Measurements from ENCODE around the gene OR13C5.
"Not testable (repeated sequence)": the region's sequence is repeated elsewhere in the genome, so short reads cannot be mapped to it uniquely, and the experiment has no call there.

Gene OR13C5

GRCh38 chr9:104606152-104606551 is 6.9 kb upstream of the OR13C5 start:
- TF ChIP-seq CTCF (IDR thresholded peaks at IDR 0.05; ENCODE audit: extremely low read depth, missing control alignments): no peak
- DNase-seq (ENCODE audit: low spot score): no peak

- DNase-seq (ENCODE audit: low spot score): not testable (repeated sequence)
Measured at GRCh38 chr9:104605527-104605926, 6.3 kb upstream of the OR13C5 start, which contains the start of gene OR13C2. OR13C2 (minus strand) TSS chr9:104605627; CDS start chr9:104605627, 0 bp downstream.

- DNase-seq (ENCODE audit: low spot score): no peak
- no peak for TF ChIP-seq CTCF (IDR thresholded peaks at IDR 0.05; ENCODE audit: extremely low read depth, missing control alignments)
Measured at GRCh38 chr9:104604801-104605200, 5.6 kb upstream of the OR13C5 start.

- DNase-seq (ENCODE audit: low spot score): not testable (repeated sequence)
Measured at GRCh38 chr9:104598749-104599148, 464 bp downstream of the OR13C5 start.

- no peak for DNase-seq (ENCODE audit: low spot score)
- no peak for TF ChIP-seq CTCF (IDR thresholded peaks at IDR 0.05; ENCODE audit: extremely low read depth, missing control alignments)
Measured at GRCh38 chr9:104589626-104590025, 9.6 kb downstream of the OR13C5 start.

GRCh38 chr9:104586496-104587180 is 12.6 kb downstream of the OR13C5 start:
- no peak for DNase-seq (ENCODE audit: low spot score)

GRCh38 chr9:104580562-104580961 is 18.7 kb downstream of the OR13C5 start:
- no peak for TF ChIP-seq CTCF (IDR thresholded peaks at IDR 0.05; ENCODE audit: extremely low read depth, missing control alignments)
- no peak for DNase-seq (ENCODE audit: low spot score)

More at GRCh38 chr9:104586496-104587180, 12.6 kb downstream of the OR13C5 start:
- TF ChIP-seq CTCF (IDR thresholded peaks at IDR 0.05; ENCODE audit: extremely low read depth, missing control alignments): no peak

- no peak for DNase-seq (ENCODE audit: low spot score)
- no peak for TF ChIP-seq CTCF (IDR thresholded peaks at IDR 0.05; ENCODE audit: extremely low read depth, missing control alignments)
Measured at GRCh38 chr9:104577263-104577662, 21.9 kb downstream of the OR13C5 start.

All from GM20000 (cell line).